Frontal cortex (tissue), 4 donors: ENCODE results near the gene RNLS. TPM values are rescaled to one million over a fixed set of nuclear protein-coding genes. Genes with fewer than 3 reads are reported as not detected.

Source experiments
- DNase-seq, 2 donors: peaks; one replicate each; pipeline ENCODE4 v3.0.0; 2012; ENCODE audit warnings: low spot score in 2 of 2
- FAIRE-seq: peaks from 2 replicates; lab custom pipeline; 2012; peaks lifted over from hg19 to GRCh38; lab: Jason Lieb, UNC
- small RNA-seq: library from RNA; depleted of rRNA; stranded (forward); fragments of <200 nt; gene quantifications from one replicate; pipeline ENCODE3, GENCODE V24; 2014
- total RNA-seq: library from RNA; depleted of rRNA; stranded (reverse); fragments of >200 nt; gene quantifications from one replicate; pipeline ENCODE4 v1.2.3, GENCODE V29; 2014
- donor health status: control.
- donor health status: control.
- donor health status: control.

Gene RNLS
- total RNA-seq, 1 donor from 2014 or later, result 1.2 TPM

DNA sequence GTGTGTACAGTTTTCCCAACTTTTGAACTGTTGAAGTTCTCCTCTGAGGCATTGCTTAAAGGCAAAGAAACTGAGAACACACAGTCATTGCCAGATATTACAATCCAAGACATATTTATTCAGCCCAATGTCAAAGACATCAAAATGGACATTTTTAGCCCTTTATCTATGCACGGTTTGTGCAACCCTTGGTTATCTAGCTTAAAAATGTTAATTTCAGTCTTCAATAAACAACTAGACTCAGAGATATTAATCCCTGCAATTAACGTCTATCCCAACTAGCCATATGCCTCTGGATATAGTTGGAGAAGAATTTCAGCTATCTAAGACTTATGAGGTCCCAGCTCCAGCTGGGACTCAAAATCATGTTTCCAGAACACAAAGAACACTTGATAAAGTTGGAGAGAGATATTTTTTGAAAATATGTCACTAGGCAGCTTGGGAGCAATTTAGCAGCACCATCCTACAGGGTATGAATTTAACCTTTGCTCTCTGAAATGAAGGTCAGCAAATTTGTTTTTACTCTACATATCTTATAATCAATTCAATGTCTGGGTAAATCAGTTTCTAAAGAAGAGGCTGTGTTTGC is 357.0 kb downstream of the RNLS start:
- FAIRE-seq, result no peak
- DNase-seq, result no peak

Small RNAs within 50 kb of the gene (small RNA-seq; reads per million reads assigned to genes)
- gene AL353149.1 (not detected), gene RF00019 (not detected)

Other genes with a start within 250 kb of the RNLS start
- gene LIPJ, start 3.4 kb upstream of the RNLS start, total RNA-seq, result 3.7 TPM
- gene LIPF, start 81.1 kb upstream of the RNLS start, total RNA-seq, result not detected
- not detected for gene LIPK, start 122.9 kb upstream of the RNLS start, total RNA-seq
- not detected for gene LIPN, start 176.7 kb upstream of the RNLS start, total RNA-seq
- not detected for gene LIPM, start 219.4 kb upstream of the RNLS start, total RNA-seq